H1 (cell line): Measurements from ENCODE around the gene POU4F1. TPM values are rescaled to one million over a fixed set of nuclear protein-coding genes. Genes with fewer than 3 reads are reported as not detected.

ENCODE experiments used
- CTCF ChIA-PET: fragments of 300-600 bp; sonication (Branson Sonifier 250); formaldehyde crosslinking; loops from one replicate; lab custom pipeline; 2021; ENCODE audit not compliant: partially characterized antibody; lab: Charles Lee
- POLR2A ChIA-PET: fragments of 300-600 bp; sonication (Branson Sonifier 250); formaldehyde crosslinking; loops from one replicate; lab custom pipeline; 2021; ENCODE audit warnings: inconsistent platforms; ENCODE audit not compliant: partially characterized antibody; lab: Charles Lee
- DNase-seq, 2 experiments: peaks; one replicate each; pipeline versions ENCODE4 v3.0.0 to v3.0.0-alpha.2; 2010 to 2022; ENCODE audit warnings: low spot score in 2 of 2, low read depth in 1 of 2, mixed read lengths in 1 of 2
- FAIRE-seq: peaks from 2 replicates; lab custom pipeline; 2011; peaks lifted over from hg19 to GRCh38; lab: Jason Lieb, UNC
- H2AFZ ChIP-seq: 2 replicates; pipeline ENCODE4 v1.8.1; 2012; ENCODE audit warnings: low read length, inconsistent platforms
- H2AK5ac ChIP-seq: 2 replicates; pipeline ENCODE4 v1.6.1; 2013; ENCODE audit warnings: low read depth, low read length
- H2BK120ac ChIP-seq: replicated peaks from 2 replicates; pipeline ENCODE3; 2013; ENCODE audit warnings: low read depth, low read length, inconsistent platforms
- H2BK12ac ChIP-seq: 2 replicates; pipeline ENCODE4 v1.6.1; 2013; ENCODE audit warnings: low read depth, low read length
- H2BK15ac ChIP-seq: 2 replicates; pipeline ENCODE4 v1.6.1; 2013; ENCODE audit warnings: low read length
- H2BK20ac ChIP-seq: 2 replicates; pipeline ENCODE4 v1.6.1; 2013; ENCODE audit warnings: low read length
- H2BK5ac ChIP-seq: 2 replicates; pipeline ENCODE4 v1.6.1; 2013; ENCODE audit warnings: low read depth, low read length
- H3K14ac ChIP-seq: 2 replicates; pipeline ENCODE4 v1.6.1; 2013; ENCODE audit warnings: inconsistent platforms; ENCODE audit not compliant: insufficient read length
- H3K18ac ChIP-seq: 2 replicates; pipeline ENCODE4 v1.6.1; 2013; ENCODE audit warnings: low read length; ENCODE audit errors: extremely low read depth
- H3K23ac ChIP-seq: 2 replicates; pipeline ENCODE4 v1.6.1; 2013; ENCODE audit warnings: inconsistent platforms; ENCODE audit not compliant: insufficient read length
- H3K23me2 ChIP-seq: 2 replicates; pipeline ENCODE4 v1.6.1; 2013; ENCODE audit warnings: low read depth, low read length
- H3K27ac ChIP-seq: 2 replicates; pipeline ENCODE4 v1.6.1; 2011; ENCODE audit warnings: low read depth, low read length, inconsistent platforms
- H3K27me3 ChIP-seq, 4 experiments: replicated peaks in 1 of 4; 1 replicate in 1 of 4; 2 replicates in 3 of 4; pipeline versions ENCODE4 v1.6.1 to v1.8.1; 2011 to 2013; ENCODE audit warnings: low read length in 3 of 4, mild to moderate bottlenecking in 3 of 4, inconsistent platforms in 2 of 4, mixed read lengths in 2 of 4, moderate library complexity in 1 of 4; ENCODE audit not compliant: control insufficient read depth in 3 of 4, insufficient read depth in 3 of 4; ENCODE audit errors: extremely low read depth in 1 of 4
- H3K36me3 ChIP-seq, 4 experiments: 2 replicates each; pipeline versions ENCODE4 v1.6.1 to v1.8.1; 2011 to 2013; ENCODE audit warnings: mild to moderate bottlenecking in 4 of 4, low read length in 3 of 4, moderate library complexity in 2 of 4, control low read depth in 1 of 4, inconsistent platforms in 1 of 4; ENCODE audit not compliant: insufficient read depth in 4 of 4, control insufficient read depth in 2 of 4
- H3K4ac ChIP-seq: replicated peaks from 2 replicates; pipeline ENCODE3; 2013; ENCODE audit warnings: low read length, low read depth, mixed read lengths, inconsistent platforms; ENCODE audit not compliant: insufficient read length
- H3K4me1 ChIP-seq, 4 experiments: replicated peaks in 1 of 4; 1 replicate in 1 of 4; 2 replicates in 3 of 4; pipeline versions ENCODE4 v1.6.1 to v1.8.1; 2011 to 2013; ENCODE audit warnings: low read length in 3 of 4, inconsistent platforms in 2 of 4, mixed read lengths in 1 of 4; ENCODE audit not compliant: insufficient read depth in 4 of 4, control insufficient read depth in 3 of 4
- H3K4me2 ChIP-seq, 2 experiments: 2 replicates each; pipeline versions ENCODE4 v1.6.1 to v1.8.1; 2011 to 2013; ENCODE audit warnings: low read depth in 2 of 2, low read length in 2 of 2, control low read depth in 1 of 2, inconsistent platforms in 1 of 2, mild to moderate bottlenecking in 1 of 2; ENCODE audit not compliant: insufficient read depth in 1 of 2
- H3K4me3 ChIP-seq, 4 experiments: fragments of 200-600, 300-600 bp in 1 of 4; sonication (generic), shearing (Covaris generic), sonication (Bioruptor Twin) in 1 of 4; 2 replicates each; pipeline versions ENCODE4 v1.5.1 to v1.8.1; 2011 to 2016; ENCODE audit warnings: low read length in 4 of 4, low read depth in 3 of 4, control low read depth in 2 of 4, inconsistent platforms in 2 of 4, mild to moderate bottlenecking in 2 of 4, mixed read lengths in 1 of 4, moderate library complexity in 1 of 4; ENCODE audit not compliant: insufficient read depth in 2 of 4; ENCODE audit errors: extremely low read depth in 1 of 4
- H3K56ac ChIP-seq: replicated peaks from 2 replicates; pipeline ENCODE3; 2013; ENCODE audit warnings: low read depth, mild to moderate bottlenecking, mixed read lengths, low read length, inconsistent platforms; ENCODE audit not compliant: insufficient read length
- H3K79me1 ChIP-seq: 2 replicates; pipeline ENCODE4 v1.6.1; 2013; ENCODE audit warnings: low read depth, low read length, control low read depth
- H3K79me2 ChIP-seq, 2 experiments: 2 replicates each; pipeline versions ENCODE4 v1.6.1 to v1.8.1; 2012 to 2013; ENCODE audit warnings: low read length in 2 of 2, mild to moderate bottlenecking in 2 of 2, inconsistent platforms in 1 of 2; ENCODE audit not compliant: insufficient read depth in 2 of 2, control insufficient read depth in 1 of 2
- H3K9ac ChIP-seq, 4 experiments: replicated peaks in 1 of 4; 1 replicate in 1 of 4; 2 replicates in 3 of 4; pipeline versions ENCODE4 v1.6.1 to v1.8.1; 2011 to 2013; ENCODE audit warnings: low read depth in 3 of 4, low read length in 3 of 4, control low read depth in 2 of 4, mild to moderate bottlenecking in 2 of 4, moderate library complexity in 2 of 4, inconsistent platforms in 1 of 4; ENCODE audit errors: extremely low read depth in 1 of 4
- H3K9me3 ChIP-seq, 2 experiments: 2 replicates each; pipeline versions ENCODE4 v1.6.1 to v1.8.1; 2012 to 2013; ENCODE audit warnings: mild to moderate bottlenecking in 2 of 2, moderate library complexity in 2 of 2, control low read depth in 1 of 2, inconsistent platforms in 1 of 2, low read depth in 1 of 2, low read length in 1 of 2, mixed read lengths in 1 of 2; ENCODE audit not compliant: insufficient read depth in 2 of 2
- H4K20me1 ChIP-seq, 2 experiments: replicated peaks in 1 of 2; 2 replicates each; pipeline versions ENCODE3 to v1.8.1; 2011 to 2013; ENCODE audit warnings: inconsistent platforms in 2 of 2, low read length in 2 of 2, mild to moderate bottlenecking in 1 of 2; ENCODE audit not compliant: insufficient read depth in 2 of 2, control insufficient read depth in 1 of 2
- H4K5ac ChIP-seq: 2 replicates; pipeline ENCODE4 v1.6.1; 2013; ENCODE audit warnings: low read length, low read depth, mixed read lengths, inconsistent platforms; ENCODE audit not compliant: insufficient read length
- H4K8ac ChIP-seq: 2 replicates; pipeline ENCODE4 v1.8.0; 2013; ENCODE audit warnings: mild to moderate bottlenecking, moderate library complexity, low read length, inconsistent platforms; ENCODE audit not compliant: insufficient read depth; ENCODE audit errors: extremely low read depth
- H4K91ac ChIP-seq: replicated peaks from 2 replicates; pipeline ENCODE3; 2013; ENCODE audit warnings: low read length, mixed read lengths, inconsistent platforms; ENCODE audit not compliant: insufficient read length
- CEBPB ChIP-seq: IDR thresholded peaks from 2 replicates; pipeline ENCODE4 v1.6.1; 2012; ENCODE audit warnings: low read depth, low read length
- EZH2 ChIP-seq: fragments of 200-600 bp; sonication (generic); IDR thresholded peaks from 2 replicates; pipeline ENCODE4 v1.7.1; 2012; ENCODE audit warnings: low read depth, mild to moderate bottlenecking, moderate library complexity, low read length, inconsistent platforms; ENCODE audit not compliant: severe bottlenecking
- GABPA ChIP-seq: IDR thresholded peaks from 2 replicates; pipeline ENCODE4 v1.6.1; 2011; ENCODE audit warnings: mild to moderate bottlenecking, low read length, moderate library complexity, borderline replicate concordance; ENCODE audit not compliant: insufficient read depth
- KDM1A ChIP-seq: fragments of 200-600, 300-600 bp; sonication (generic); IDR thresholded peaks from 2 replicates; pipeline ENCODE4 v1.7.1; 2016; ENCODE audit warnings: mild to moderate bottlenecking, low read length, borderline replicate concordance
- KDM4A ChIP-seq: IDR thresholded peaks from one replicate; pipeline ENCODE4 v1.7.1; 2012; ENCODE audit warnings: low read depth, mild to moderate bottlenecking, moderate library complexity, low read length, inconsistent platforms; ENCODE audit not compliant: severe bottlenecking
- NRF1 ChIP-seq: IDR thresholded peaks from 2 replicates; pipeline ENCODE4 v1.6.1; 2011; ENCODE audit warnings: mild to moderate bottlenecking, low read depth, low read length, improper control_type of control experiment
- POLR2A ChIP-seq, 2 experiments: IDR thresholded peaks; 1 replicate in 1 of 2; 2 replicates in 1 of 2; pipeline ENCODE4 v1.6.1; 2011; ENCODE audit warnings: low read depth in 2 of 2, low read length in 2 of 2, mild to moderate bottlenecking in 2 of 2; ENCODE audit errors: control extremely low read depth in 1 of 2
- RNF2 ChIP-seq: fragments of 200-900, 300-1000 bp; sonication (generic); IDR thresholded peaks from 2 replicates; pipeline ENCODE4 v1.7.1; 2016; ENCODE audit warnings: borderline replicate concordance, low read depth, mild to moderate bottlenecking, antibody characterized with exemption, low read length; ENCODE audit not compliant: poor library complexity, severe bottlenecking; ENCODE audit errors: missing control alignments
- SUZ12 ChIP-seq: fragments of 200-600 bp; sonication (generic); IDR thresholded peaks from 2 replicates; pipeline ENCODE4 v1.6.1; 2012; ENCODE audit warnings: mild to moderate bottlenecking, inconsistent platforms, low read length, moderate library complexity, mixed read lengths
- TBP ChIP-seq: IDR thresholded peaks from 2 replicates; pipeline ENCODE4 v1.6.1; 2011; ENCODE audit warnings: low read depth, low read length, improper control_type of control experiment
- WGBS, 2 experiments: shearing (Covaris generic) in 1 of 2; methylation state at CpG; one replicate each; pipeline versions ENCODE4 v1.1.6 to v1.1.7; 2013 to 2015; ENCODE audit warnings: low lambda C conversion rate in 2 of 2, mixed read lengths in 2 of 2, inconsistent platforms in 1 of 2, low coverage in 1 of 2, missing lambda C conversion rate in 1 of 2; ENCODE audit not compliant: insufficient replicate concordance in 2 of 2, insufficient coverage in 1 of 2, insufficient read length in 1 of 2; ENCODE audit errors: extremely low coverage in 1 of 2, missing lambda C conversion rate in 1 of 2; 5-methylcytosine and 5-hydroxymethylcytosine counted together
- polyA plus RNA-seq, 7 experiments: library from polyadenylated mRNA; depleted of rRNA in 3 of 7; stranded (reverse) in 5 of 7; unstranded in 2 of 7; fragments of >200 nt in 5 of 7; fragments of 200-250 nt in 2 of 7; gene quantifications; 1 replicate in 5 of 7; 2 replicates in 1 of 7; 4 replicates in 1 of 7; pipeline versions ENCODE4 v1.2.1 to v1.2.3, GENCODE V29; 2011 to 2013; ENCODE audit warnings: missing spikeins in 2 of 7, mixed read lengths in 2 of 7
- total RNA-seq: library from RNA; stranded (reverse); fragmentation: NEBNext Ultra II Directional; extraction: Animal tissue kit (Norgen Biotek cat#: 25700); gene quantifications from 2 replicates; pipeline ENCODE4 v1.2.1, GENCODE V29; 2021

POU4F1 gene
- total and polyA plus RNA-seq, 2 of the 8 experiments (the other 6 are each of a cell fraction or from before 2014, with no cell fraction given), result 0.09 to 0.32 TPM

DNA sequence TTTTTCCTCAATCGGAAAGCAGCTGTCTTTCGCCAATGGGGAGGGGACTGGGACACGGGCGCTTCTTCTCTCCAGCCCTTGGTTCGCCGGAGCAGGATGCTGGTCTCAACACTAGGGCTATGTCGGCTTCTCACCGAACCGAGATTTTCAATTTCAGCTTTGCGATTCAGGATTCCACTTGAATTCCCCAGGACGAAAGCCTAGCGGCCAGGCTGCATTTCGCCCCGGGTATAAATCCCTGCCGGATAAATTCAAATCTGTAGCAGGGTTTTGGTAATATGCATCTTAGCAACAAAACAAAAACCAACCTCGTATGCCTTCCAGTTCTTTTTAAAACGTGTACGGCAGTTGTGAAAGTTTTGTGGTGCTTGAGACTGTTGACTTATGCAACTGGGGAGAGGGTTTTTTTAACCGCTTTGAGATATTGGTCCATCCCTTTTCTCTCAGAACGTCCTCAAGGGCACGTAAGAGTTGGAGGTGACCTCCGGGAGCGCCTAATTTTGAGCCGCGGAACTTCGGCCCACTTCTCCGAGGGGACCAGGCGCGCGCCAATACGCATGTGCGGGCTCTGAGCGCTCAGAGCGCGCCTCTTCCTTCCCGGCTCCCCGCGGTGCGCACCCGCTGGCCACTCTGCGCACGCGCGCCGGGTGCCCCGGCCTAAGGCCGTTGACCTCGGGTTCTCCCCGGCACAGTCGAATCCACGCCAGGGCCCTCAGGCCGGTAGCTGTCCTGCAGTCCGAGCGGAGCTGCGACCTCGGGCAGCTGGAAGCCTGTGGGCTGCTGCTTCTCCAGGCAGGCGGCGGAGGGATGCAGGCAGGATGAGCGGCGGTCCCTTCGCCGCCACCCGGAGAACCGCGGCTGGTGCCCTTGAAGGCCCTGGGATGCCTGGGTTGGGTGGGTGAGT is 7.6 kb downstream of the POU4F1 start:
- FAIRE-seq (no peak), DNase-seq (peak in 1 of 2 experiments; percentile 85)
- peaks cover 8 to 11% of the 10 kb centered on the region in 2 experiments for H4K20me1 ChIP-seq
- H3K18ac ChIP-seq, result no peak overlapping the region
- no peaks in the 10 kb centered on the region; a peak in 1 of 8 replicates for H3K36me3 ChIP-seq
- H3K9me3 ChIP-seq, result no peaks in the 10 kb centered on the region
- peaks cover 6 to 19% (median 8%) of the 10 kb centered on the region in 4 experiments for H3K4me1 ChIP-seq
- no peak overlapping the region for H4K91ac ChIP-seq
- ChIA-PET CTCF (interaction anchor here (0.7 to 3.0 kb wide), 8 partner anchors 9 to 463 kb away, joined by 3 to 15 read pairs (median 3); no protein-coding TSS in a partner anchor), POLR2A (interaction anchor here (2.3 to 4.2 kb wide), 2 partner anchors 11 to 62 kb away, joined by 7 to 32 read pairs; no protein-coding TSS in a partner anchor)
- no peak overlapping the region for H4K5ac ChIP-seq
- H3K4me3 ChIP-seq, result peak overlapping the region; percentile 30 to 63 (median 56)
- H3K23ac ChIP-seq, result no peak overlapping the region
- H3K79me2 ChIP-seq, result no peaks in the 10 kb centered on the region
- no peak overlapping the region for H2BK5ac ChIP-seq
- no peak overlapping the region for H2BK15ac ChIP-seq
- H3K79me1 ChIP-seq, result no peaks in the 10 kb centered on the region
- no peak overlapping the region for H3K27ac ChIP-seq
- no peak overlapping the region for H3K14ac ChIP-seq
- no peak overlapping the region for H2BK120ac ChIP-seq
- H2BK20ac ChIP-seq, result no peak overlapping the region
- H3K4me2 ChIP-seq, result peak overlapping the region; percentile 64 to 96
- peak overlapping the region; percentile 30; the same call in 1 of the 2 replicates for H2BK12ac ChIP-seq
- H2AFZ ChIP-seq, result 0 out of 2 replicates have a peak overlapping the region, but pooled peaks have one; percentile 58
- WGBS, 2 experiments, result 1% methylated on average over 58 of the region's 65 CpGs; no CpG with 5 or more reads in 1 of the 2 experiments
- no peak overlapping the region; the same call in 1 of the 2 replicates for H4K8ac ChIP-seq
- no peak overlapping the region for H3K56ac ChIP-seq
- peaks cover 61 to 91% (median 80%) of the 10 kb centered on the region in 4 experiments for H3K27me3 ChIP-seq
- H3K23me2 ChIP-seq, result peaks cover 7% of the 10 kb centered on the region; the same call in 1 of the 2 replicates
- no peak overlapping the region for H3K9ac ChIP-seq
- no peak overlapping the region for H2AK5ac ChIP-seq
- no peak overlapping the region for H3K4ac ChIP-seq
- TF ChIP-seq GABPA (no peak), CEBPB (no peak), RNF2 (peak; percentile 81), TBP (peak; percentile 31; the same call in 1 of the 2 replicates), KDM4A (peak; percentile 74), SUZ12 (peak; percentile 69), POLR2A (IDR thresholded peaks at IDR 0.05; ENCODE audit: control extremely low read depth in 1 of 2, low read depth in 2 of 2, low read length in 2 of 2) (no peak), KDM1A (peak; percentile 50; the same call in 1 of the 2 replicates), EZH2 (peak; percentile 38), NRF1 (peak; percentile 71)
